HepG2 (cell line): Measurements from ENCODE around the gene LIN7A. TPM values are rescaled to one million over a fixed set of nuclear protein-coding genes. Genes with fewer than 3 reads are reported as not detected.

ENCODE experiments used
- BCLAF1 ChIP-seq: fragments of 450-650 bp; IDR thresholded peaks from 2 replicates; pipeline ENCODE4 v1.6.1; 2017; ENCODE audit warnings: mild to moderate bottlenecking
- GMEB1 ChIP-seq: sonication (generic); formaldehyde crosslinking; IDR thresholded peaks from 2 replicates; pipeline ENCODE4 v1.5.1; 2020; ENCODE audit warnings: missing genetic modification reagents, mild to moderate bottlenecking, borderline replicate concordance
- MYNN ChIP-seq: sonication (generic); formaldehyde crosslinking; IDR thresholded peaks from 2 replicates; pipeline ENCODE4 v1.4.0; 2020; ENCODE audit warnings: mild to moderate bottlenecking, low read depth, missing genetic modification reagents
- RFX5 ChIP-seq: IDR thresholded peaks from 2 replicates; pipeline ENCODE4 v1.6.1; 2011; ENCODE audit warnings: low read depth, low read length, improper control_type of control experiment
- TBP ChIP-seq: sonication (generic); formaldehyde crosslinking; IDR thresholded peaks from 2 replicates; pipeline ENCODE4 v1.5.0; 2020; ENCODE audit warnings: missing genetic modification reagents
- YY1 ChIP-seq: IDR thresholded peaks from 2 replicates; pipeline ENCODE4 v1.6.1; 2011; ENCODE audit warnings: low read length, low read depth, moderate library complexity, mild to moderate bottlenecking; ENCODE audit not compliant: insufficient read depth, insufficient replicate concordance
- ZBTB1 ChIP-seq: sonication (generic); formaldehyde crosslinking; IDR thresholded peaks from 2 replicates; pipeline ENCODE4 v1.4.0; 2020; ENCODE audit warnings: missing genetic modification reagents, borderline replicate concordance
- ZFP90 ChIP-seq: sonication (generic); formaldehyde crosslinking; IDR thresholded peaks from 2 replicates; pipeline ENCODE4 v1.8.0; 2022; ENCODE audit warnings: missing genetic modification reagents, mild to moderate bottlenecking, inconsistent platforms, borderline replicate concordance
- ZFY ChIP-seq: sonication (generic); formaldehyde crosslinking; IDR thresholded peaks from 2 replicates; pipeline ENCODE4 v1.4.0; 2020; ENCODE audit warnings: missing genetic modification reagents
- ZNF207 ChIP-seq: fragments of 450-650 bp; IDR thresholded peaks from 2 replicates; pipeline ENCODE4 v1.6.1; 2016; ENCODE audit warnings: antibody characterized with exemption, borderline replicate concordance
- ZNF251 ChIP-seq: sonication (generic); formaldehyde crosslinking; IDR thresholded peaks from 2 replicates; pipeline ENCODE4 v1.9.0; 2021; ENCODE audit warnings: mild to moderate bottlenecking, missing genetic modification reagents
- ZNF276 ChIP-seq: sonication (generic); formaldehyde crosslinking; IDR thresholded peaks from 2 replicates; pipeline ENCODE4 v1.4.0; 2020; ENCODE audit warnings: mild to moderate bottlenecking, low read depth, missing genetic modification reagents
- ZNF331 ChIP-seq: sonication (generic); formaldehyde crosslinking; IDR thresholded peaks from 2 replicates; pipeline ENCODE4 v1.4.0; 2020; ENCODE audit warnings: missing genetic modification reagents
- ZNF674 ChIP-seq: sonication (generic); formaldehyde crosslinking; IDR thresholded peaks from 2 replicates; pipeline ENCODE4 v1.5.0; 2020; ENCODE audit warnings: low read depth, mild to moderate bottlenecking, missing genetic modification reagents
- ZUFSP ChIP-seq: sonication (generic); formaldehyde crosslinking; IDR thresholded peaks from 2 replicates; pipeline ENCODE4 v1.9.0; 2021; ENCODE audit warnings: missing genetic modification reagents, mild to moderate bottlenecking, borderline replicate concordance
- polyA plus RNA-seq, 8 experiments: library from polyadenylated mRNA; depleted of rRNA in 3 of 8; stranded (reverse) in 7 of 8; unstranded in 1 of 8; fragments of >200 nt; fragmentation: Illumina TruSeq in 4 of 8; extraction: Trizol in 4 of 8; gene quantifications; 2 replicates each; pipeline versions ENCODE4 v1.2.1 to v1.2.3, GENCODE V29; 2011 to 2016; ENCODE audit warnings: low read depth in 4 of 8, missing spikeins in 1 of 8, mixed read lengths in 1 of 8; ENCODE audit not compliant: insufficient read depth in 1 of 8
- total RNA-seq, 5 experiments: library from RNA; depleted of rRNA; stranded (reverse); fragments of >200 nt; fragmentation: Illumina TruSeq; extraction: Trizol; gene quantifications; 2 replicates each; pipeline ENCODE4 v1.2.3, GENCODE V29; 2016; ENCODE audit warnings: low read depth in 1 of 5
- TF ChIP-seq, protein P1 (sequence below): sonication (generic); formaldehyde crosslinking; IDR thresholded peaks from 2 replicates; pipeline ENCODE4 v1.8.0; 2022; ENCODE audit warnings: missing genetic modification reagents, mild to moderate bottlenecking, moderate library complexity, borderline replicate concordance
- TF ChIP-seq, protein P2 (sequence below): IDR thresholded peaks from 2 replicates; pipeline ENCODE4 v1.6.1; 2016; ENCODE audit warnings: missing genetic modification reagents, missing compliant biosample characterization

LIN7A gene
- total and polyA plus RNA-seq, 2 of the 13 experiments (the other 11 are each of a cell fraction or from before 2014, with no cell fraction given): 18.5 to 19.2 TPM

- TF ChIP-seq, protein P1, sequence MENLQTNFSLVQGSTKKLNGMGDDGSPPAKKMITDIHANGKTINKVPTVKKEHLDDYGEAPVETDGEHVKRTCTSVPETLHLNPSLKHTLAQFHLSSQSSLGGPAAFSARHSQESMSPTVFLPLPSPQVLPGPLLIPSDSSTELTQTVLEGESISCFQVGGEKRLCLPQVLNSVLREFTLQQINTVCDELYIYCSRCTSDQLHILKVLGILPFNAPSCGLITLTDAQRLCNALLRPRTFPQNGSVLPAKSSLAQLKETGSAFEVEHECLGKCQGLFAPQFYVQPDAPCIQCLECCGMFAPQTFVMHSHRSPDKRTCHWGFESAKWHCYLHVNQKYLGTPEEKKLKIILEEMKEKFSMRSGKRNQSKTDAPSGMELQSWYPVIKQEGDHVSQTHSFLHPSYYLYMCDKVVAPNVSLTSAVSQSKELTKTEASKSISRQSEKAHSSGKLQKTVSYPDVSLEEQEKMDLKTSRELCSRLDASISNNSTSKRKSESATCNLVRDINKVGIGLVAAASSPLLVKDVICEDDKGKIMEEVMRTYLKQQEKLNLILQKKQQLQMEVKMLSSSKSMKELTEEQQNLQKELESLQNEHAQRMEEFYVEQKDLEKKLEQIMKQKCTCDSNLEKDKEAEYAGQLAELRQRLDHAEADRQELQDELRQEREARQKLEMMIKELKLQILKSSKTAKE (CRISPR knock-in tag): 0 out of 2 replicates have a peak, but pooled peaks have one; percentile 33
- TF ChIP-seq ZNF674: no peak
- no peak for TF ChIP-seq ZNF251 (CRISPR knock-in tag)
- TF ChIP-seq YY1: no peak
- TF ChIP-seq ZNF331 (CRISPR knock-in tag): peak; percentile 53; the same call in 1 of the 2 replicates
- no peak for TF ChIP-seq TBP (CRISPR knock-in tag)
- no peak for TF ChIP-seq ZUFSP (CRISPR knock-in tag)
- TF ChIP-seq ZNF276: no peak; the same call in 1 of the 2 replicates
- 0 out of 2 replicates have a peak, but pooled peaks have one; percentile 20 for TF ChIP-seq GMEB1 (CRISPR knock-in tag)
- peak; percentile 66; the same call in 1 of the 2 replicates for TF ChIP-seq ZBTB1 (CRISPR knock-in tag)
- TF ChIP-seq MYNN: peak; percentile 55; the same call in 1 of the 2 replicates
- peak; percentile 57 for TF ChIP-seq ZFY (CRISPR knock-in tag)
- TF ChIP-seq, protein P2, sequence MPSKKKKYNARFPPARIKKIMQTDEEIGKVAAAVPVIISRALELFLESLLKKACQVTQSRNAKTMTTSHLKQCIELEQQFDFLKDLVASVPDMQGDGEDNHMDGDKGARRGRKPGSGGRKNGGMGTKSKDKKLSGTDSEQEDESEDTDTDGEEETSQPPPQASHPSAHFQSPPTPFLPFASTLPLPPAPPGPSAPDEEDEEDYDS (CRISPR knock-in tag): peak; percentile 90
- no peak for TF ChIP-seq BCLAF1
- TF ChIP-seq ZFP90 (CRISPR knock-in tag): peak; percentile 53; the same call in 1 of the 2 replicates
- no peak for TF ChIP-seq RFX5
- TF ChIP-seq ZNF207: no peak
Observed at GRCh38 chr12:80936642-80937390, 918 bp downstream of the LIN7A start (continued).
